Loucy (cell line): ENCODE data around the gene USB1.

Source experiments
- H2AFZ ChIP-seq: fragments of 200-600 bp; sonication (generic); 2 replicates; pipeline ENCODE4 v1.6.0; 2016; ENCODE audit warnings: antibody characterized with exemption, mild to moderate bottlenecking, low read length, moderate library complexity
- H3F3A ChIP-seq: fragments of 200-600 bp; 2 replicates; pipeline ENCODE4 v1.6.0; 2016; ENCODE audit warnings: antibody characterized with exemption, low read depth, mild to moderate bottlenecking
- H3K27me3 ChIP-seq: fragments of 200-600 bp; sonication (generic); 2 replicates; pipeline ENCODE4 v1.6.1; 2014; ENCODE audit warnings: low read length, mild to moderate bottlenecking; ENCODE audit not compliant: insufficient read depth, poor library complexity, severe bottlenecking
- H3K36me3 ChIP-seq: fragments of 200-600 bp; sonication (generic); 2 replicates; pipeline ENCODE4 v1.6.1; 2016; ENCODE audit warnings: low read length; ENCODE audit not compliant: insufficient read depth
- H3K4me1 ChIP-seq: fragments of 200-600 bp; sonication (generic); 2 replicates; pipeline ENCODE4 v1.5.1; 2014; ENCODE audit warnings: low read length, mild to moderate bottlenecking; ENCODE audit not compliant: insufficient read depth, poor library complexity, severe bottlenecking
- H3K4me2 ChIP-seq: fragments of 200-600 bp; sonication (generic); 2 replicates; pipeline ENCODE4 v1.6.0; 2014; ENCODE audit warnings: antibody characterized with exemption, low read length, low read depth, mild to moderate bottlenecking; ENCODE audit not compliant: poor library complexity, severe bottlenecking
- H3K4me3 ChIP-seq: fragments of 200-600 bp; sonication (generic); 2 replicates; pipeline ENCODE4 v1.5.1; 2014; ENCODE audit warnings: low read length, mild to moderate bottlenecking, mixed read lengths; ENCODE audit not compliant: poor library complexity, severe bottlenecking
- H3K79me2 ChIP-seq: fragments of 200-600 bp; sonication (generic); 2 replicates; pipeline ENCODE4 v1.6.1; 2014; ENCODE audit warnings: low read length; ENCODE audit not compliant: insufficient read depth
- H3K9ac ChIP-seq: fragments of 200-600 bp; sonication (generic); 2 replicates; pipeline ENCODE4 v1.6.0; 2014; ENCODE audit warnings: mild to moderate bottlenecking, low read depth, low read length, moderate library complexity; ENCODE audit not compliant: poor library complexity, severe bottlenecking
- H3K9me2 ChIP-seq: fragments of 200-600 bp; sonication (generic); replicated peaks from 2 replicates; pipeline ENCODE4 v1.6.1; 2016; ENCODE audit warnings: low read depth, low read length, mixed read lengths
- H3K9me3 ChIP-seq: fragments of 200-600 bp; sonication (generic); 2 replicates; pipeline ENCODE4 v1.6.1; 2014; ENCODE audit warnings: mild to moderate bottlenecking, antibody characterized with exemption, low read length, low read depth; ENCODE audit not compliant: insufficient read depth
- H4K20me1 ChIP-seq: fragments of 200-600 bp; sonication (generic); 2 replicates; pipeline ENCODE4 v1.6.0; 2014; ENCODE audit warnings: antibody characterized with exemption, low read length, mild to moderate bottlenecking; ENCODE audit not compliant: insufficient read depth, poor library complexity, severe bottlenecking
- EZH2phosphoT487 ChIP-seq: fragments of 200-600 bp; IDR thresholded peaks from 2 replicates; pipeline ENCODE4 v1.6.1; 2018; ENCODE audit warnings: antibody characterized with exemption, mild to moderate bottlenecking, moderate library complexity, borderline replicate concordance
- TF ChIP-seq, protein P1 (sequence below): fragments of 200-600 bp; sonication (generic); conservative IDR thresholded peaks from 2 replicates; pipeline ENCODE4 v1.5.1; 2014; ENCODE audit warnings: mild to moderate bottlenecking, antibody characterized with exemption, low read length

Gene USB1

DNA sequence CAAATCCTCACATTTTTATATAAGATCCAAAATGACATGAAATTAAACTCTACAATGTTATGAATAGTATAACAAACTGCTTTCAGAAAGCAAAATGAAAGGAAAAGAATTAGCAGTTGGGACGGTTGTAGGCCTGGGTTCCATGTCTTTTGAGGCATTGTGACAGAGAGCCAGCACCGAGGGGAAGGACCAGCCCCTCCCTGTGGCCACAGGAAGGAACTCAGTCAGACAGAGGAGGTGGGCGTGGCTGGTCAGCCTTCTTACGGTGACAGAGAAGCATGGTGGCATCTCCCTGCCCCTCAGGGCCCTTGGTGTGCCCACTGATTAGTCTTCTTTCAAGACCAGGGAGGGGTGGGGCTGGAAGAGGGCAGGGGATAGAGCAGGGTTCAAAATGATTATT lies 6.4 kb upstream of the USB1 start:
- Histone ChIP-seq H2AFZ (no peak overlapping the region), H3K27me3 (no peaks in the 10 kb centered on the region), H3K36me3 (peaks cover 8% of the 10 kb centered on the region; the same call in 1 of the 2 replicates), H3K4me3 (peak overlapping the region; percentile 34), H4K20me1 (peaks cover 18% of the 10 kb centered on the region), H3K4me1 (peaks cover 33% of the 10 kb centered on the region), H3K9me3 (no peaks in the 10 kb centered on the region), H3K9me2 (no peaks in the 10 kb centered on the region), H3K9ac (peak overlapping the region; percentile 41), H3K79me2 (peaks cover 27% of the 10 kb centered on the region; the same call in 1 of the 2 replicates), H3K4me2 (peak overlapping the region; percentile 67), H3F3A (peaks cover 2% of the 10 kb centered on the region; the same call in 1 of the 2 replicates)
- TF ChIP-seq EZH2phosphoT487, result no peak
- TF ChIP-seq, protein P1, sequence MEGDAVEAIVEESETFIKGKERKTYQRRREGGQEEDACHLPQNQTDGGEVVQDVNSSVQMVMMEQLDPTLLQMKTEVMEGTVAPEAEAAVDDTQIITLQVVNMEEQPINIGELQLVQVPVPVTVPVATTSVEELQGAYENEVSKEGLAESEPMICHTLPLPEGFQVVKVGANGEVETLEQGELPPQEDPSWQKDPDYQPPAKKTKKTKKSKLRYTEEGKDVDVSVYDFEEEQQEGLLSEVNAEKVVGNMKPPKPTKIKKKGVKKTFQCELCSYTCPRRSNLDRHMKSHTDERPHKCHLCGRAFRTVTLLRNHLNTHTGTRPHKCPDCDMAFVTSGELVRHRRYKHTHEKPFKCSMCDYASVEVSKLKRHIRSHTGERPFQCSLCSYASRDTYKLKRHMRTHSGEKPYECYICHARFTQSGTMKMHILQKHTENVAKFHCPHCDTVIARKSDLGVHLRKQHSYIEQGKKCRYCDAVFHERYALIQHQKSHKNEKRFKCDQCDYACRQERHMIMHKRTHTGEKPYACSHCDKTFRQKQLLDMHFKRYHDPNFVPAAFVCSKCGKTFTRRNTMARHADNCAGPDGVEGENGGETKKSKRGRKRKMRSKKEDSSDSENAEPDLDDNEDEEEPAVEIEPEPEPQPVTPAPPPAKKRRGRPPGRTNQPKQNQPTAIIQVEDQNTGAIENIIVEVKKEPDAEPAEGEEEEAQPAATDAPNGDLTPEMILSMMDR, result peak; percentile 61

DNA sequence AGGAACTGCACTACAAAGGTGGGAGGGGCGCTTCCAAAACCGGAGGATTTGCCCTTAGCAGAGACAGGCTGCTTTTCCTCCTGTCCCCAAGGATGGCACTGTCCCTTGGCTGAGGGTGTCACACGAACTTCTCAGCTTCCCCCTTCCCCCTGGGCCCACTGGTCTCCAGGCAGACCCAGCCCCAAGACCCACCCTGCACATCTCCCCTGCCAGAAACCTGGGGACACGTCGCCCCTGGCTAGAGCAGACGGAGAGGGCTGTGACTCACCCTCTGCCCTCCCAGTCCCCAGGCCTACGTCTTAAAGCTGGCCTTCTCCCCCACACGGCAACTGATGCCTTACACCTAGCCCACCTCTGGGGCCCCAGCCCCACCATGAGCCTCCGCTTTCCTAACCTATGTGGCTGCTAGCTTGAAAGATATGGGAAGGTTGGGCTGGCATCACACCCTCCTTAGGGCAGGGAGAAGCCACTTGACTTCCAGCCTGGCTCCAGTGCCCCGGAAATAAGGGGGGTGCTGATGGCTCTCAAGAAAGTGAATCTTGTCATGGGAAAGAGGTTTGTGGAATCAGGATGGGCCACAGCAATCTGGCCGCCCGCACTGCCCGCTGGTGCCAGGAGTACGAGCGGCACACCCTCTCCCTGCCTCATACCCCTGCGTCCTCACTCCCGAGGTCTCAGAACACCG lies 5.3 kb upstream of the USB1 start:
- H4K20me1 ChIP-seq, result peaks cover 21% of the 10 kb centered on the region
- H3K9me2 ChIP-seq, result no peaks in the 10 kb centered on the region
- no peaks in the 10 kb centered on the region for H3K9me3 ChIP-seq
- H3K79me2 ChIP-seq, result peaks cover 30% of the 10 kb centered on the region; the same call in 1 of the 2 replicates
- H2AFZ ChIP-seq, result no peak overlapping the region
- no peak overlapping the region for H3K4me3 ChIP-seq
- no peaks in the 10 kb centered on the region for H3K27me3 ChIP-seq
- H3K36me3 ChIP-seq, result peaks cover 8% of the 10 kb centered on the region; the same call in 1 of the 2 replicates
- TF ChIP-seq, protein P1, result no peak
- no peak for TF ChIP-seq EZH2phosphoT487
- no peak overlapping the region for H3K9ac ChIP-seq
- H3K4me1 ChIP-seq, result peaks cover 37% of the 10 kb centered on the region
- no peak overlapping the region for H3K4me2 ChIP-seq
- H3F3A ChIP-seq, result peaks cover 2% of the 10 kb centered on the region; the same call in 1 of the 2 replicates

DNA sequence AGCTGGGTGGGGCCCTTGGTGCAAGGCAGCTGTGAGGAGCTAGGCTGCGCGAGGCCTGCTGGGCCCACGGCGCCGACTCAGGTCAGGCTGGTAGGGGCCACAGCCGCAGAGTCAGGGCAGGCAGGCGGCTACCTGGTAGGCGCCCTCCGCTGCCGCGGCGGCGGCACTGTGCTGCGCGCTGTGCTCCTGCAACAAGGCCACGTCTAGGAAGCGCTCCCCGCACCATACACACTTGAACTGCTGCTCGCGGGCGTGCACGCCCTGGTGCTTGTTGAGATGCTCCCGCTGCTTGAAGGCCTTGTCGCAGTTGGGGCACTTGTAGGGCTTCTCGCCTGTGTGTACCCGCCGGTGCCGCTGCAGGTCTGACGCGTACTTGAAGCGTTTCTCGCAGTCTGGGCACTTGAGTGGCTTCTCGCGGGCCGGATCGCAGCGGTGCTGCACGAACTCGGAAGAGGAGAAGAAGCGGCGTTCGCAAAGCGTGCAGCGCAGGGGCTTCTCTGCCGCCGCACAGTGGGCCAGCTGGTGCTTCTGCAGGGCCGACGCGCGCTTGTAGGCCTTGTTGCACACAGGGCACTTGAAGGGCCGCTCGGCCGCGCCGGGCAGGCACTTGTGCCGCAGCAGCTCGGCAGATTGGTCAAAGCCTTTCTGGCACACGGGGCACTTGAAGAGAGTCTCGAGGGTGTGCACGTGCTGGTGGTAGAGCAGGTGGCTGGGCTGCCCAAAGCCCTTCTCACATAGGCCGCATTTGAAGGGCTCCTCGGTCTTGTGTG lies 4.6 kb upstream of the USB1 start:
- Histone ChIP-seq H3K4me1 (peaks cover 40% of the 10 kb centered on the region), H3K9me3 (no peaks in the 10 kb centered on the region), H3K36me3 (peaks cover 8% of the 10 kb centered on the region; the same call in 1 of the 2 replicates), H3K9ac (no peak overlapping the region), H3F3A (peaks cover 2% of the 10 kb centered on the region; the same call in 1 of the 2 replicates), H3K9me2 (no peaks in the 10 kb centered on the region), H4K20me1 (peaks cover 21% of the 10 kb centered on the region), H3K27me3 (no peaks in the 10 kb centered on the region), H2AFZ (no peak overlapping the region), H3K4me3 (no peak overlapping the region), H3K79me2 (peaks cover 33% of the 10 kb centered on the region; the same call in 1 of the 2 replicates), H3K4me2 (no peak overlapping the region)
- TF ChIP-seq, protein P1, result no peak
- no peak for TF ChIP-seq EZH2phosphoT487
